K562 (cell line): Measurements from ENCODE around the gene ANKS1B.

Experiments used
- CTCF ChIP-seq, 3 experiments: IDR thresholded peaks in 2 of 3; conservative IDR thresholded peaks in 1 of 3; 2 replicates each; pipeline ENCODE4 v1.5.1; 2011 to 2012; ENCODE audit warnings: low read length in 3 of 3, mild to moderate bottlenecking in 3 of 3, control low read depth in 2 of 3, improper control_type of control experiment in 1 of 3, inconsistent platforms in 1 of 3, low read depth in 1 of 3, mixed read lengths in 1 of 3, moderate library complexity in 1 of 3; ENCODE audit not compliant: insufficient read depth in 2 of 3
- FOXK1 ChIP-seq: sonication (generic); formaldehyde crosslinking; IDR thresholded peaks from 2 replicates; pipeline ENCODE4 v1.8.0; 2022; ENCODE audit warnings: missing genetic modification reagents, mild to moderate bottlenecking, borderline replicate concordance
- KDM1A ChIP-seq, 2 experiments: fragments of 450-650 bp; IDR thresholded peaks; 2 replicates each; pipeline ENCODE4 v1.6.1; 2016; ENCODE audit warnings: mild to moderate bottlenecking in 2 of 2
- MAX ChIP-seq: sonication (generic); formaldehyde crosslinking; IDR thresholded peaks from 2 replicates; pipeline ENCODE4 v1.9.0; 2022; ENCODE audit warnings: mild to moderate bottlenecking, missing genetic modification reagents
- NR2F6 ChIP-seq: fragments of 450-650 bp; formaldehyde crosslinking; IDR thresholded peaks from 2 replicates; pipeline ENCODE4 v1.4.0; 2020; ENCODE audit warnings: mild to moderate bottlenecking
- PRPF4 ChIP-seq: fragments of 200-400 bp; formaldehyde crosslinking; IDR thresholded peaks from one replicate; pipeline ENCODE4 v1.6.1; 2017; ENCODE audit warnings: low read length, low read depth, mild to moderate bottlenecking; ENCODE audit not compliant: insufficient read depth, poor library complexity, severe bottlenecking
- RFX1 ChIP-seq: fragments of 450-650 bp; IDR thresholded peaks from 2 replicates; pipeline ENCODE4 v1.6.1; 2016; ENCODE audit warnings: mild to moderate bottlenecking, moderate library complexity
- ZNF561 ChIP-seq: fragments of 450-650 bp; formaldehyde crosslinking; conservative IDR thresholded peaks from 2 replicates; pipeline ENCODE4 v1.4.0; 2020; ENCODE audit warnings: mild to moderate bottlenecking, moderate library complexity

GRCh38 chr12:98893126-98893674, 1091.5 kb downstream of the ANKS1B start:
- TF ChIP-seq RFX1 (no peak), MAX (no peak), NR2F6 (CRISPR knock-in tag) (no peak), ZNF561 (no peak), FOXK1 (CRISPR knock-in tag) (no peak), KDM1A (IDR thresholded peaks at IDR 0.05) (no peak), CTCF (IDR thresholded peaks at IDR 0.05 in 2 of 3, conservative IDR thresholded peaks at IDR 0.05 in 1 of 3; ENCODE audit: insufficient read depth in 2 of 3, low read depth in 1 of 3, low read length in 3 of 3) (no peak), PRPF4 (no peak)
